ENCODE measurements around the gene SLC16A7.

DNA sequence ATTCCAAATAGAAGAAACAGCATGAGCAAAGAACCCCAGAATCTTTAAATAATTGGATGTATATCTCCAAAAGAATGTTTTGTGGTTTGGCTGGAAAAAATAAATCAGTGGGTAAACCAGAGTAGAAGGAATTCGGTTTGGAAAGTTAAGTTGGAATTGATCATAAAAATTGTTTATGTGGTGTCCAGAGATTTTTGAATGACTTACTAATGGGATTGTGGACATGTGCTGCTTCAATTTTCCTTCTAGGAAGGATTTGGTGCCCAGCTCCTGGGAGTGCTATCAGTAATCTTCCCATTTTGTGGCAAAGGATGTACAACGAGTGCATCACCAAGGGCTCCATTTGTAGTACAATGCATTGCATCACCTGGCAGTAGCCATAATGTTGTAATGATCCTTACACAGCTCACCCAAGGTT is 224.8 kb downstream of the SLC16A7 start:
- TF ChIP-seq, protein P1, sequence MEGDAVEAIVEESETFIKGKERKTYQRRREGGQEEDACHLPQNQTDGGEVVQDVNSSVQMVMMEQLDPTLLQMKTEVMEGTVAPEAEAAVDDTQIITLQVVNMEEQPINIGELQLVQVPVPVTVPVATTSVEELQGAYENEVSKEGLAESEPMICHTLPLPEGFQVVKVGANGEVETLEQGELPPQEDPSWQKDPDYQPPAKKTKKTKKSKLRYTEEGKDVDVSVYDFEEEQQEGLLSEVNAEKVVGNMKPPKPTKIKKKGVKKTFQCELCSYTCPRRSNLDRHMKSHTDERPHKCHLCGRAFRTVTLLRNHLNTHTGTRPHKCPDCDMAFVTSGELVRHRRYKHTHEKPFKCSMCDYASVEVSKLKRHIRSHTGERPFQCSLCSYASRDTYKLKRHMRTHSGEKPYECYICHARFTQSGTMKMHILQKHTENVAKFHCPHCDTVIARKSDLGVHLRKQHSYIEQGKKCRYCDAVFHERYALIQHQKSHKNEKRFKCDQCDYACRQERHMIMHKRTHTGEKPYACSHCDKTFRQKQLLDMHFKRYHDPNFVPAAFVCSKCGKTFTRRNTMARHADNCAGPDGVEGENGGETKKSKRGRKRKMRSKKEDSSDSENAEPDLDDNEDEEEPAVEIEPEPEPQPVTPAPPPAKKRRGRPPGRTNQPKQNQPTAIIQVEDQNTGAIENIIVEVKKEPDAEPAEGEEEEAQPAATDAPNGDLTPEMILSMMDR (IDR thresholded peaks at IDR 0.05; ENCODE audit: poor library complexity, severe bottlenecking), result no peak
- TF ChIP-seq EP300 (conservative IDR thresholded peaks at IDR 0.05; ENCODE audit: poor library complexity, severe bottlenecking) (no peak), POLR2AphosphoS5 (IDR thresholded peaks at IDR 0.05) (no peak), MXI1 (conservative IDR thresholded peaks at IDR 0.05; ENCODE audit: poor library complexity, severe bottlenecking) (no peak), TAF1 (IDR thresholded peaks at IDR 0.05; ENCODE audit: low read depth) (no peak), EZH2 (IDR thresholded peaks at IDR 0.05; ENCODE audit: borderline replicate concordance, insufficient read depth, low read length, poor library complexity, severe bottlenecking) (no peak), RAD21 (conservative IDR thresholded peaks at IDR 0.05) (no peak)
